GM12873 (cell line): ENCODE data around the gene DNAJC24.

ENCODE experiments used
- TF ChIP-seq, protein P1 (sequence below): IDR thresholded peaks from 2 replicates; pipeline ENCODE4 v1.5.1; 2012; ENCODE audit warnings: low read depth, mild to moderate bottlenecking, moderate library complexity, low read length, control low read depth; ENCODE audit not compliant: insufficient read depth; ENCODE audit errors: missing control alignments

DNAJC24 gene

DNA sequence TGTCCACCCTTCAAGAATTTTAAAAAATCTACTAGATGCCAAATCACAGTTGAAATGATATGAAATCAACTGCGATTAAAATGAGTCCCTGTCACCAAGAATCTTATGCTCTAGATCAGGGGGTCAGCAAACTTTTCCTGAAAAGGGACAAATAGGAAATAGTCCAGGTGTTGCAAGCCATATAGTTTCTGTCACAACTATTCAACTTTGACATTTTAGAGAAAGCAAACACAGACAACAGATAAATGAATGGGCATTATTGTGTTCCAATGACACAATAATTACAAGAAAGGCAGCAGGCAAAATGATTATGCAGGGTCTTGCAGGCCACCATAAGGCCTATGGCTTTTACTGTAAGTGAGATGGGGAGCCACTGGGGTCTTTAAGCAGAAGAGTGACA is 81.2 kb downstream of the DNAJC24 start:
- TF ChIP-seq, protein P1, sequence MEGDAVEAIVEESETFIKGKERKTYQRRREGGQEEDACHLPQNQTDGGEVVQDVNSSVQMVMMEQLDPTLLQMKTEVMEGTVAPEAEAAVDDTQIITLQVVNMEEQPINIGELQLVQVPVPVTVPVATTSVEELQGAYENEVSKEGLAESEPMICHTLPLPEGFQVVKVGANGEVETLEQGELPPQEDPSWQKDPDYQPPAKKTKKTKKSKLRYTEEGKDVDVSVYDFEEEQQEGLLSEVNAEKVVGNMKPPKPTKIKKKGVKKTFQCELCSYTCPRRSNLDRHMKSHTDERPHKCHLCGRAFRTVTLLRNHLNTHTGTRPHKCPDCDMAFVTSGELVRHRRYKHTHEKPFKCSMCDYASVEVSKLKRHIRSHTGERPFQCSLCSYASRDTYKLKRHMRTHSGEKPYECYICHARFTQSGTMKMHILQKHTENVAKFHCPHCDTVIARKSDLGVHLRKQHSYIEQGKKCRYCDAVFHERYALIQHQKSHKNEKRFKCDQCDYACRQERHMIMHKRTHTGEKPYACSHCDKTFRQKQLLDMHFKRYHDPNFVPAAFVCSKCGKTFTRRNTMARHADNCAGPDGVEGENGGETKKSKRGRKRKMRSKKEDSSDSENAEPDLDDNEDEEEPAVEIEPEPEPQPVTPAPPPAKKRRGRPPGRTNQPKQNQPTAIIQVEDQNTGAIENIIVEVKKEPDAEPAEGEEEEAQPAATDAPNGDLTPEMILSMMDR, result no peak

DNA sequence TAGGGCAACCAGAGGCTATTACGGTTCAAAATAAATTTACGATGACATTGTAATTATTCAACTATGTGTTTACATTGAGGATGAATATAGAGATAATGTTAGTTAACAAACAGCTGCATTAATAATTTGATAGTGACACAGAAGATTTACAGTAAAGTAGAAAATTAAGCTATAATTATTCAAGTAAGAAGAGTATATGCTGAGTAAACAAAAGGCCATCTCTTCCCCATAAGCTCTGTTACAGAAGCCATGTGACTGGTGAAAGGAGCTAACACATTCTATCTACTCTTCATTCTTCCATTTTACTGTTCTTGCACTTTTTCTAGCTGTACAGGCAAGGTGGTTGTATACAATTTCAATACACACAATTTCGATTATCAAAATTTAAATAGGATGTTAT is 85.5 kb downstream of the DNAJC24 start:
- TF ChIP-seq, protein P1, result no peak

DNA sequence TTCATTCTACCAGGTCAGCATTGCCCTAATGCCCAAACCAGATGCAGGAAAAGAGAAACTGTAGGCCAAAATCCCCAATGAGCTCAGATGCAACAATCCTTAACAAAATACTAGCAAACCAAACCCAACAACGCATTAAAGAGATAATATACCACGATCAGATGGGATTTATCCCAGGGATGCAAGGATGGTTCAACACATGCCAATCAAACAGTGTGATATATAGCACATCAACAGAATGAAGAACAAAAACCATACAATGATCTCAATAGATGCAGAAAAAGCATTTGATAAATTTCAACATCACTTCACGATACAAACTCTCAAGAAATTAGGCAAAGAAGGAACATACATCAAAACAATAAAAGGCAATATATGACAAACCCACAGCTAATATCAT is 94.8 kb downstream of the DNAJC24 start:
- TF ChIP-seq, protein P1, result no peak

DNA sequence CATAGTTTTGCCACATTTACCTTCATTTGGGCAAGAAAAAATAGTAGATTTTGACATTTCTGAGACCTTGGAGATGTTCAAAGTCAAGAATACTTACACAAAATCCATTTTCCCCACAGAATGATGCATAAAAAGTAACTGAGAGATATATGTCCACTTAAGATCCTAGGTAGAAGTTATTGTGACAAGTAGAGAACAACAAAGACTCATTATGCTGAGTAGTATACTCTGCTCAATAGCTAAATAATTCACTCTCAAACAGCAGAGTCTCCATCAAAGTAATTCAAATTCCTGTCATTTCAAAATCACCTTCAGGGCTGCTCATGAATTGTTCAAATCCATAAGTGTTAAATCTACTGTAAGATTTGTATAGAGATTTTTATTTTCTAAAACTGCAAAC is 104.4 kb downstream of the DNAJC24 start:
- TF ChIP-seq, protein P1, result no peak

DNA sequence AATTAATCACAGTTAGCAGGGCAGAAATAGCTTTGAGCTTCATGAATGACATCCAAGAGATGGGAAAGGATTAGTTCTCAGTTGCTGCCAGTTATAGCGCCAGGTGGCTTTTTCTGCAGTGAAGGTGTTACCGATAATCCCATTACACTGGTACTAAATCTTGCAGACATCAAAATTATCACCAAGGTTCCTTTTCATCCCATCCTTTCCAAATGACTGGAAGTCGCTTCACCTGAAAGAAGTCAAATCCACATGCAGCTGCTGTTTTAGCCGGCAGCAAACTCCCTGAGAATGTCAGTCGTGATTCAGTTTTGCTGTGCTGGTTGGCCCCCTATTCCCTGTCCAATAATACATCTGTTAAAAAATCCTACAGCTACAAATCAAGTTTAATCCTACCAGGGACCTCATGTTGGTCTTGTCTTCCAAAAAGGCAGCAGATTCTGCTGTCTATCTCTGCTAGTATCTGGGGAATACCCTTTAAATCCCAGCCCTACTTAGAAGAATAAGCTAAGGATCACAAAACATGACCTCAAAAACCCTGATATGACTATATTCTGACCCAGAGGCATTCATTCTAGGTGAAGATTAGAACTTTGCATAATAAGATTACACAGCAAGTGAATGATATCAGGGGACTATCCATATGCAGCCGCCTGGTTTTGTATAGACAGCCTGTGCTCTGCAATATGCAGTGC is 108.0 kb downstream of the DNAJC24 start:
- TF ChIP-seq, protein P1, result no peak

DNA sequence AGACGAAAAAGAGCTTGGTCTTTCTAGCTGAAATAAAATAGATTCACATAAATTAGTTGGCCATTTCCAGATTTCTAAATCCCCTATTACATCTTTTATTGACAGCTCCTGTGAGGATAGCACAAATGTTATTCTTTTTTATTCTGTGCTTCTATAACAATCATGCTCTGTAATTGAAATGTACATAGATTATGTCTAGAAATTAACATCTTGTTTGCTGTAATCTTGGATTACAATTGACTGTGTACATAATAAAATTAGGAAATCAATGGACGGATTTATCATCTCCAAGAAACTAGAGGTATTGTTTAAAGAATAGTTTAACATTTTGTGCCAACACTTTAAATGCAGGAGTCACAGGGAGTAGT is 108.5 kb downstream of the DNAJC24 start:
- TF ChIP-seq, protein P1, result no peak

DNA sequence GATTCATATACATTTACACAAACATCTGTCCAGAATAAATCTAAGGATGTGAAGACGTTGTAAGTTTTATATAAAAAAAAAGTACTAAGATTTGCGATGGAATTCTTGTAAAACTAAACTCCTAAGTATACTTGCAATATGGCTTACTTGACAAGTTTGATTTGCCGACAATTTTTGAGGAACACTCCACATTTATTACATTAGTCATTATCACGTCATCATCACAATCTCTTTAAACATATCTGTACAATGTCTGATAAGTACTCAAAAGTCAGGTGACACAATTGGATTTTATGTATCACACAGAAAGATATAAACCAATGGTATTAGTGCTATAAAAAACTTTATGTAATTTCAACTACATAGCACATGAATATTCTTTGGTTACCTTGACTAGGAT is 109.4 kb downstream of the DNAJC24 start:
- TF ChIP-seq, protein P1, result no peak
